SU-DHL-6 (cell line): Measurements from ENCODE around the gene RNU6-1.

Experiments used
- H2AFZ ChIP-seq: fragments of 200-600 bp; sonication (generic); 2 replicates; pipeline ENCODE4 v1.6.1; 2014; ENCODE audit warnings: low read depth, mild to moderate bottlenecking, moderate library complexity, mixed read lengths, antibody characterized with exemption, low read length; ENCODE audit not compliant: severe bottlenecking
- H3F3A ChIP-seq: fragments of 200-600 bp; shearing (Covaris generic); 2 replicates; pipeline ENCODE4 v1.6.0; 2016; ENCODE audit warnings: antibody characterized with exemption, mild to moderate bottlenecking; ENCODE audit not compliant: insufficient read depth
- H3K27ac ChIP-seq: fragments of 200-600 bp; sonication (generic); 2 replicates; pipeline ENCODE4 v1.5.1; 2016; ENCODE audit warnings: low read depth, mild to moderate bottlenecking, low read length, moderate library complexity, mixed read lengths
- H3K27me3 ChIP-seq: fragments of 200-600 bp; sonication (generic), shearing (Covaris generic); 2 replicates; pipeline ENCODE4 v1.6.0; 2014; ENCODE audit warnings: mild to moderate bottlenecking, low read length
- H3K36me3 ChIP-seq: fragments of 200-600 bp; sonication (generic); 2 replicates; pipeline ENCODE4 v1.6.1; 2014; ENCODE audit warnings: mild to moderate bottlenecking, low read length, mixed read lengths
- H3K4me2 ChIP-seq: fragments of 300-600, 200-600 bp; shearing (Covaris generic), sonication (generic); 2 replicates; pipeline ENCODE4 v1.6.0; 2014; ENCODE audit warnings: low read length, low read depth, mild to moderate bottlenecking; ENCODE audit not compliant: poor library complexity, severe bottlenecking
- H3K4me3 ChIP-seq: fragments of 200-600 bp; sonication (generic); 2 replicates; pipeline ENCODE4 v1.5.1; 2014; ENCODE audit warnings: antibody characterized with exemption, low read length, mild to moderate bottlenecking, mixed read lengths; ENCODE audit not compliant: insufficient read depth, poor library complexity, severe bottlenecking
- H3K79me2 ChIP-seq: fragments of 200-600 bp; sonication (generic); 2 replicates; pipeline ENCODE4 v1.6.1; 2014; ENCODE audit warnings: mild to moderate bottlenecking, low read length, moderate library complexity; ENCODE audit not compliant: insufficient read depth
- H3K9ac ChIP-seq: fragments of 200-600 bp; sonication (generic); 2 replicates; pipeline ENCODE4 v1.7.0; 2014; ENCODE audit warnings: mild to moderate bottlenecking, low read length
- H3K9me2 ChIP-seq: fragments of 200-600 bp; sonication (generic); replicated peaks from 2 replicates; pipeline ENCODE4 v1.6.1; 2014; ENCODE audit warnings: low read length; ENCODE audit not compliant: insufficient read depth
- H3K9me3 ChIP-seq: fragments of 200-600 bp; sonication (generic); 2 replicates; pipeline ENCODE4 v1.6.1; 2014; ENCODE audit warnings: low read length, mixed read lengths; ENCODE audit not compliant: insufficient read depth
- H4K20me1 ChIP-seq: fragments of 200-600 bp; sonication (generic); 2 replicates; pipeline ENCODE4 v1.6.1; 2014; ENCODE audit warnings: low read depth, mild to moderate bottlenecking, antibody characterized with exemption, low read length, moderate library complexity, mixed read lengths
- EZH2phosphoT487 ChIP-seq: fragments of 200-600 bp; sonication (generic), shearing (Covaris generic); conservative IDR thresholded peaks from 2 replicates; pipeline ENCODE4 v1.6.1; 2018; ENCODE audit warnings: mild to moderate bottlenecking, antibody characterized with exemption, low read length, moderate library complexity, mixed read lengths
- TF ChIP-seq, protein P1 (sequence below): fragments of 200-600 bp; sonication (generic); IDR thresholded peaks from one replicate; pipeline ENCODE4 v1.5.1; 2017; ENCODE audit warnings: antibody characterized with exemption, mild to moderate bottlenecking, low read length, moderate library complexity; ENCODE audit not compliant: insufficient read depth, poor library complexity, severe bottlenecking

The RNU6-1 gene

GRCh38 chr15:67835297-67836133, 4.3 kb downstream of the RNU6-1 start:
- H3F3A ChIP-seq = no peaks in the 10 kb centered on the region
- H3K4me3 ChIP-seq = peak overlapping the region; percentile 41
- no peak overlapping the region for H3K27ac ChIP-seq
- H3K9ac ChIP-seq = peak overlapping the region; percentile 31
- peak overlapping the region; percentile 87 for H2AFZ ChIP-seq
- no peak for TF ChIP-seq EZH2phosphoT487
- TF ChIP-seq, protein P1, sequence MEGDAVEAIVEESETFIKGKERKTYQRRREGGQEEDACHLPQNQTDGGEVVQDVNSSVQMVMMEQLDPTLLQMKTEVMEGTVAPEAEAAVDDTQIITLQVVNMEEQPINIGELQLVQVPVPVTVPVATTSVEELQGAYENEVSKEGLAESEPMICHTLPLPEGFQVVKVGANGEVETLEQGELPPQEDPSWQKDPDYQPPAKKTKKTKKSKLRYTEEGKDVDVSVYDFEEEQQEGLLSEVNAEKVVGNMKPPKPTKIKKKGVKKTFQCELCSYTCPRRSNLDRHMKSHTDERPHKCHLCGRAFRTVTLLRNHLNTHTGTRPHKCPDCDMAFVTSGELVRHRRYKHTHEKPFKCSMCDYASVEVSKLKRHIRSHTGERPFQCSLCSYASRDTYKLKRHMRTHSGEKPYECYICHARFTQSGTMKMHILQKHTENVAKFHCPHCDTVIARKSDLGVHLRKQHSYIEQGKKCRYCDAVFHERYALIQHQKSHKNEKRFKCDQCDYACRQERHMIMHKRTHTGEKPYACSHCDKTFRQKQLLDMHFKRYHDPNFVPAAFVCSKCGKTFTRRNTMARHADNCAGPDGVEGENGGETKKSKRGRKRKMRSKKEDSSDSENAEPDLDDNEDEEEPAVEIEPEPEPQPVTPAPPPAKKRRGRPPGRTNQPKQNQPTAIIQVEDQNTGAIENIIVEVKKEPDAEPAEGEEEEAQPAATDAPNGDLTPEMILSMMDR = no peak
- no peaks in the 10 kb centered on the region for H3K36me3 ChIP-seq
- H3K9me2 ChIP-seq = no peaks in the 10 kb centered on the region
- H3K27me3 ChIP-seq = no peaks in the 10 kb centered on the region
- no peaks in the 10 kb centered on the region for H3K79me2 ChIP-seq
- no peaks in the 10 kb centered on the region for H3K9me3 ChIP-seq
- H4K20me1 ChIP-seq = no peaks in the 10 kb centered on the region
- peak overlapping the region; percentile 63 for H3K4me2 ChIP-seq

- no peak overlapping the region for H3K9ac ChIP-seq
- no peak overlapping the region for H2AFZ ChIP-seq
- H3K79me2 ChIP-seq = no peaks in the 10 kb centered on the region
- no peaks in the 10 kb centered on the region for H3F3A ChIP-seq
- peak overlapping the region; percentile 42 for H3K4me2 ChIP-seq
- H3K9me3 ChIP-seq = no peaks in the 10 kb centered on the region
- no peak for TF ChIP-seq EZH2phosphoT487
- TF ChIP-seq, protein P1 = no peak
- H3K4me3 ChIP-seq = peak overlapping the region; percentile 11
- H3K9me2 ChIP-seq = no peaks in the 10 kb centered on the region
- H4K20me1 ChIP-seq = no peaks in the 10 kb centered on the region
- no peaks in the 10 kb centered on the region for H3K36me3 ChIP-seq
- H3K27me3 ChIP-seq = no peaks in the 10 kb centered on the region
- H3K27ac ChIP-seq = no peak overlapping the region
Observed at GRCh38 chr15:67834581-67835296, 5.1 kb downstream of the RNU6-1 start.

DNA sequence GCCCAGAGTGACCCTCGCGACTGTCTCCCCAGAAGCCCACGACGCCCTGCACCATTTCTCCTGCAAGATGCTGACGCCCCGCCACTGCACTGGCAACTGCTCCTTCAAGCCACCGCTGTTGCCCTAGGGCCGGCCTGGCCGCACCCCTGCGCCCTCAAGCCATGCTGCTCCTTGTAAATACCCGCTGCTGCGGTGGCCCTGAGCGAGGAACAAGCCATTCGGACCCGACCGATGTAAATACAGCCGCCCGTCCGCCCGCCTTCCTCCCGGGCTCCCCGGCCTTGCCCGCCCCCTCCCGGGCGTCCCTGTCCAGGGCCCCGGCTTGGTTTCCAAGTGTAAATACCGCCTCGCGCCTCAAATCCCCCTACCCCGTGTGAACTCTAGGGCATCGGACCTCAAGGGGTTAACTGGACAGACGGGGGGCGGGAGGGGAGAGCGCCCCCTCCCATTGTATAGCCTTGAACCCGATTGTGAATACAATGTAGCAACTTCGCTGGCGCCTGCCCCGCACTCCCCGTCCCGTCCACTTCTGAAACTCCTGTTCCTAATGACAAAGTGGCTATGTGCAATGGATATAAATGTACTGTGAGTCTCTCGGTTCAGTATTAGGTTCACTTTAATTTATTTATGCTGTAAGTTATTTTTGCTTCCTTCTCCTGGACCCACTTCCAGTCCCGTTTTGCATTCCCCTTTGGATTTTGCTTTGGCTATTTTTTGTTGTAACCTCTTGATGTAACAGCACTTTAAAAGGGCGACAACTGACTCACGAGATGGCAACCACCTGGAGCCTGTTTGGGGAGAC, 5.9 kb downstream of the RNU6-1 start:
- Histone ChIP-seq H3K4me3 (no peak overlapping the region), H3K36me3 (no peaks in the 10 kb centered on the region), H3K79me2 (no peaks in the 10 kb centered on the region), H3K27me3 (no peaks in the 10 kb centered on the region), H3F3A (no peaks in the 10 kb centered on the region), H4K20me1 (no peaks in the 10 kb centered on the region), H3K9ac (no peak overlapping the region), H3K27ac (no peak overlapping the region), H3K9me2 (no peaks in the 10 kb centered on the region), H3K4me2 (peak overlapping the region; percentile 42), H3K9me3 (no peaks in the 10 kb centered on the region), H2AFZ (no peak overlapping the region)
- TF ChIP-seq, protein P1 = peak; percentile 52
- 0 out of 2 replicates have a peak, but pooled peaks have one; percentile 15 for TF ChIP-seq EZH2phosphoT487
